HepG2 (cell line): ENCODE results near the gene GNAZ. TPM values are rescaled to one million over a fixed set of nuclear protein-coding genes. Genes with fewer than 3 reads are reported as not detected.

Experiments used
- ATAC-seq: fragments of 200-7000 bp; cut with Tn5 transposase; 3 replicates; pipeline ENCODE4 v1.9.1; 2020; ENCODE audit warnings: mild to moderate bottlenecking, moderate library complexity
- BruUV-seq: library from RNA; stranded (reverse); fragments of 400-500 nt; replicated peaks from 2 replicates; lab custom pipeline; 2021; lab: Mats Ljungman, UMichigan
- CTCF ChIA-PET: fragments of 300-600 bp; formaldehyde crosslinking; extraction: SDS; loops from one replicate; lab custom pipeline; 2021; ENCODE audit warnings: low total read pairs, inconsistent platforms, low intra/inter-chr PET ratio; lab: Yijun Ruan, JAX
- POLR2A ChIA-PET: fragments of 350-600 bp; sonication (Branson Sonifier 250); formaldehyde crosslinking; loops from one replicate; lab custom pipeline; 2020; ENCODE audit warnings: antibody characterized with exemption, inconsistent platforms; lab: Yijun Ruan, JAX
- DNase-seq: peaks from one replicate; pipeline ENCODE4 v3.0.0-alpha.2; 2015; ENCODE audit warnings: low spot score
- FAIRE-seq: peaks from 3 replicates; lab custom pipeline; 2011; peaks lifted over from hg19 to GRCh38; lab: Jason Lieb, UNC
- H2AFZ ChIP-seq: one replicate; pipeline ENCODE4 v1.6.1; 2011; ENCODE audit warnings: low read length, inconsistent platforms
- H3K27ac ChIP-seq: fragments of 300-600 bp; 3 replicates; pipeline ENCODE4 v1.8.0; 2011; ENCODE audit warnings: mixed run types, mild to moderate bottlenecking, mixed read lengths, low read length, inconsistent platforms; ENCODE audit not compliant: insufficient read depth; ENCODE audit errors: extremely low read length
- H3K27me3 ChIP-seq, 2 experiments: fragments of 200-600 bp in 1 of 2; 2 replicates in 1 of 2; 3 replicates in 1 of 2; pipeline versions ENCODE4 v1.6.0 to v1.8.0; 2011; ENCODE audit warnings: low read length in 2 of 2, mild to moderate bottlenecking in 2 of 2, moderate library complexity in 2 of 2, inconsistent platforms in 1 of 2; ENCODE audit not compliant: insufficient read depth in 2 of 2, control insufficient read depth in 1 of 2
- H3K36me3 ChIP-seq, 2 experiments: fragments of 200-600 bp in 1 of 2; replicated peaks in 1 of 2; 2 replicates in 1 of 2; 3 replicates in 1 of 2; pipeline versions ENCODE4 v1.5.1 to v1.8.0; 2011; ENCODE audit warnings: low read length in 2 of 2, inconsistent platforms in 1 of 2; ENCODE audit not compliant: insufficient read depth in 2 of 2, control insufficient read depth in 1 of 2
- H3K4me1 ChIP-seq: 2 replicates; pipeline ENCODE4 v1.5.1; 2012; ENCODE audit warnings: low read length, inconsistent platforms; ENCODE audit not compliant: insufficient read depth
- H3K4me2 ChIP-seq: 2 replicates; pipeline ENCODE4 v1.6.0; 2011; ENCODE audit warnings: low read depth, low read length, inconsistent platforms
- H3K4me3 ChIP-seq, 3 experiments: fragments of 200-600 bp in 1 of 3; sonication (generic), shearing (Covaris generic) in 1 of 3; replicated peaks in 1 of 3; 2 replicates each; pipeline ENCODE4 v1.5.1; 2011 to 2016; ENCODE audit warnings: low read length in 3 of 3, inconsistent platforms in 2 of 3, low read depth in 2 of 3, mild to moderate bottlenecking in 2 of 3, control low read depth in 1 of 3, mixed read lengths in 1 of 3; ENCODE audit not compliant: insufficient read depth in 1 of 3
- H3K79me2 ChIP-seq: one replicate; pipeline ENCODE4 v1.6.1; 2011; ENCODE audit warnings: low read length, inconsistent platforms; ENCODE audit not compliant: insufficient read depth
- H3K9ac ChIP-seq: 2 replicates; pipeline ENCODE4 v1.6.0; 2011; ENCODE audit warnings: mild to moderate bottlenecking, low read depth, low read length, inconsistent platforms; ENCODE audit not compliant: insufficient read depth
- H3K9me3 ChIP-seq: 2 replicates; pipeline ENCODE4 v1.5.1; 2012; ENCODE audit warnings: mild to moderate bottlenecking, low read length
- H4K20me1 ChIP-seq: 2 replicates; pipeline ENCODE4 v1.6.0; 2011; ENCODE audit warnings: inconsistent platforms, mild to moderate bottlenecking, low read length, moderate library complexity; ENCODE audit not compliant: insufficient read depth
- BCL6 ChIP-seq: IDR thresholded peaks from 2 replicates; pipeline ENCODE4 v1.6.1; 2016; ENCODE audit warnings: missing genetic modification reagents, missing compliant biosample characterization
- CREB1 ChIP-seq, 2 experiments: fragments of 450-650 bp in 1 of 2; IDR thresholded peaks; 2 replicates each; pipeline ENCODE4 v1.6.1; 2016 to 2017; ENCODE audit warnings: control low read depth in 1 of 2, mild to moderate bottlenecking in 1 of 2, missing compliant biosample characterization in 1 of 2, missing genetic modification characterization in 1 of 2
- GATAD1 ChIP-seq: IDR thresholded peaks from 2 replicates; pipeline ENCODE4 v1.6.1; 2016; ENCODE audit warnings: missing genetic modification reagents, missing compliant biosample characterization
- HINFP ChIP-seq: sonication (generic); formaldehyde crosslinking; IDR thresholded peaks from 2 replicates; pipeline ENCODE4 v1.4.0; 2020; ENCODE audit warnings: low read depth, mild to moderate bottlenecking, missing genetic modification reagents
- KAT7 ChIP-seq: IDR thresholded peaks from 2 replicates; pipeline ENCODE4 v1.6.1; 2018; ENCODE audit warnings: borderline replicate concordance, missing compliant biosample characterization
- MAZ ChIP-seq, 2 experiments: sonication (generic) in 1 of 2; formaldehyde crosslinking in 1 of 2; IDR thresholded peaks; 2 replicates each; pipeline versions ENCODE4 v1.5.0 to v1.6.1; 2012 to 2020; ENCODE audit warnings: low read depth in 2 of 2, mild to moderate bottlenecking in 2 of 2, borderline replicate concordance in 1 of 2, improper control_type of control experiment in 1 of 2, low read length in 1 of 2, missing genetic modification reagents in 1 of 2, moderate library complexity in 1 of 2
- NFE2L2 ChIP-seq: fragments of 150-350 bp; IDR thresholded peaks from 2 replicates; pipeline ENCODE4 v1.6.1; 2014; ENCODE audit warnings: low read length
- NFIC ChIP-seq: IDR thresholded peaks from 2 replicates; pipeline ENCODE4 v1.6.1; 2012; ENCODE audit warnings: mild to moderate bottlenecking, low read length, inconsistent platforms
- ZFAT ChIP-seq: sonication (generic); formaldehyde crosslinking; conservative IDR thresholded peaks from 2 replicates; pipeline ENCODE4 v1.8.1; 2023; ENCODE audit warnings: missing genetic modification reagents, inconsistent platforms
- ZNF496 ChIP-seq: sonication (generic); formaldehyde crosslinking; IDR thresholded peaks from 2 replicates; pipeline ENCODE4 v1.8.1; 2023; ENCODE audit warnings: mild to moderate bottlenecking, moderate library complexity, missing genetic modification reagents; ENCODE audit not compliant: insufficient replicate concordance
- ZNF513 ChIP-seq: sonication (generic); formaldehyde crosslinking; conservative IDR thresholded peaks from 2 replicates; pipeline ENCODE4 v1.5.0; 2020; ENCODE audit warnings: missing genetic modification reagents
- ZNF710 ChIP-seq: sonication (generic); formaldehyde crosslinking; IDR thresholded peaks from 2 replicates; pipeline ENCODE4 v1.5.0; 2020; ENCODE audit warnings: mild to moderate bottlenecking, missing genetic modification reagents, borderline replicate concordance
- ZSCAN5A ChIP-seq: sonication (generic); formaldehyde crosslinking; IDR thresholded peaks from 2 replicates; pipeline ENCODE4 v1.8.0; 2022; ENCODE audit warnings: mild to moderate bottlenecking, missing genetic modification reagents, borderline replicate concordance
- WGBS: methylation state at CpG from one replicate; pipeline ENCODE4 v1.1.6; 2017; ENCODE audit warnings: low lambda C conversion rate; 5-methylcytosine and 5-hydroxymethylcytosine counted together
- in situ Hi-C: cut with HindIII; loops from 2 replicates; pipeline ENCODE4 v1.10.0; 2017; ENCODE audit warnings: low pct_unique_long_range_greater_than_20kb; ENCODE audit not compliant: extremely low pct_ligation_motif_present
- intact Hi-C: fragments of 100-400 bp; cut with micrococcal nuclease; formaldehyde crosslinking; loops from one replicate; pipeline ENCODE4 v1.10.0; 2022; ENCODE audit not compliant: unreplicated experiment
- polyA plus RNA-seq, 8 experiments: library from polyadenylated mRNA; depleted of rRNA in 3 of 8; stranded (reverse) in 7 of 8; unstranded in 1 of 8; fragments of >200 nt; fragmentation: Illumina TruSeq in 4 of 8; extraction: Trizol in 4 of 8; gene quantifications; 2 replicates each; pipeline versions ENCODE4 v1.2.1 to v1.2.3, GENCODE V29; 2011 to 2016; ENCODE audit warnings: low read depth in 4 of 8, missing spikeins in 1 of 8, mixed read lengths in 1 of 8; ENCODE audit not compliant: insufficient read depth in 1 of 8
- total RNA-seq, 5 experiments: library from RNA; depleted of rRNA; stranded (reverse); fragments of >200 nt; fragmentation: Illumina TruSeq; extraction: Trizol; gene quantifications; 2 replicates each; pipeline ENCODE4 v1.2.3, GENCODE V29; 2016; ENCODE audit warnings: low read depth in 1 of 5

Gene GNAZ
- total and polyA plus RNA-seq, 2 of the 13 experiments (the other 11 are each of a cell fraction or from before 2014, with no cell fraction given), result 11.4 to 22.3 TPM

GRCh38 chr22:23032658-23033057 is 37.7 kb upstream of the GNAZ start (continued):
- TF ChIP-seq ZNF513 (CRISPR knock-in tag), result no peak

- WGBS, result 30% methylated on average over 6 of the region's 6 CpGs
Measured at GRCh38 chr22:23033116-23033905, 37.0 kb upstream of the GNAZ start.

More at GRCh38 chr22:23033116-23033905, 37.0 kb upstream of the GNAZ start:
- intact Hi-C loops (no loop called here), in situ Hi-C loops (no loop called here)
- ChIA-PET CTCF (no interaction called here), POLR2A (no interaction called here)
- H4K20me1 ChIP-seq, result no peaks in the 10 kb centered on the region
- H3K79me2 ChIP-seq, result no peaks in the 10 kb centered on the region
- no peaks in the 10 kb centered on the region for H3K9me3 ChIP-seq
- ATAC-seq (no peak), DNase-seq (no peak), FAIRE-seq (no peak)
- H2AFZ ChIP-seq, result no peak overlapping the region
- H3K4me3 ChIP-seq, result no peak overlapping the region
- BruUV-seq, result no TSS peak
- H3K27me3 ChIP-seq, result peaks cover 3 to 50% of the 10 kb centered on the region in 2 experiments; a peak in 4 of 5 replicates
- H3K4me2 ChIP-seq, result no peak overlapping the region
- no peak overlapping the region for H3K9ac ChIP-seq
- H3K36me3 ChIP-seq, result no peaks in the 10 kb centered on the region
- H3K4me1 ChIP-seq, result peaks cover 26% of the 10 kb centered on the region
- TF ChIP-seq NFE2L2 (no peak), KAT7 (no peak), GATAD1 (CRISPR knock-in tag) (no peak), MAZ (IDR thresholded peaks at IDR 0.05; ENCODE audit: borderline replicate concordance, low read depth, low read length) (no peak), MAZ (CRISPR knock-in tag; IDR thresholded peaks at IDR 0.05; ENCODE audit: low read depth) (no peak), ZNF496 (CRISPR knock-in tag) (no peak), ZNF710 (CRISPR knock-in tag) (no peak), NFIC (no peak), ZFAT (no peak), HINFP (CRISPR knock-in tag) (no peak), ZSCAN5A (CRISPR knock-in tag) (no peak), CREB1 (IDR thresholded peaks at IDR 0.05) (no peak), CREB1 (CRISPR knock-in tag; IDR thresholded peaks at IDR 0.05) (no peak), BCL6 (CRISPR knock-in tag) (no peak)
- no peak overlapping the region for H3K27ac ChIP-seq
